ENCODE data around the gene ASIC3. TPM values are rescaled to one million over a fixed set of nuclear protein-coding genes. Genes with fewer than 3 reads are reported as not detected.

The ASIC3 gene
- polyA plus RNA-seq, 1 donor (not counting 4 experiments of a cell fraction or from before 2014, with no cell fraction given): 0.35 TPM

DNA sequence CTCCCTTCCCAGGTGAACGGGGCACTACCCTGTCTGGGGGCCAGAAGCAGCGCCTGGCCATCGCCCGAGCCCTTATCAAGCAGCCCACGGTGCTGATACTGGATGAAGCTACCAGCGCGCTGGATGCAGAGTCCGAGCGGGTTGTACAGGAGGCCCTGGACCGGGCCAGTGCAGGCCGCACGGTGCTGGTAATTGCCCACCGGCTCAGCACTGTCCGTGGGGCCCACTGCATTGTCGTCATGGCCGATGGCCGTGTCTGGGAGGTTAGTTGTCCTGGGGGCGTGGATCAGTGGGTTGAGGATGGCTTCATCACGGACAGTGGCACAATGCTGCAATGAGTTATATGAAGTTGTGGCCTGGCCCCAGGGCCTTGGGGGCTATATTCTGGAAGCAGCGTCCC is 4.4 kb upstream of the ASIC3 start:
- H3K9ac ChIP-seq (ENCODE audit: control insufficient read depth, extremely low read depth, insufficient read depth, low read length): no peak overlapping the region
- H3K36me3 ChIP-seq (ENCODE audit: control insufficient read depth in 2 of 2, extremely low read depth in 1 of 2, insufficient read depth in 2 of 2, low read length in 2 of 2): peaks cover 5 to 19% of the 10 kb centered on the region in 2 experiments
- no peak overlapping the region for H3K4me2 ChIP-seq (ENCODE audit: control insufficient read depth, extremely low read depth, insufficient read depth, low read depth, low read length)
- no peaks in the 10 kb centered on the region for H3K9me1 ChIP-seq (ENCODE audit: control insufficient read depth, extremely low read depth, insufficient read depth, low read length)
- H2AFZ ChIP-seq (ENCODE audit: control insufficient read depth, low read length): no peak overlapping the region
- H3K4me3 ChIP-seq (ENCODE audit: control insufficient read depth in 2 of 3, extremely low read depth in 1 of 3, insufficient read depth in 2 of 3, low read depth in 1 of 3, low read length in 3 of 3): no peak overlapping the region
- FAIRE-seq: no peak
- no peaks in the 10 kb centered on the region for H3K9me3 ChIP-seq (ENCODE audit: control insufficient read depth, low read depth, low read length)
- TF ChIP-seq EZH2 (IDR thresholded peaks at IDR 0.05; ENCODE audit: low read length): no peak
- TF ChIP-seq, protein P1, sequence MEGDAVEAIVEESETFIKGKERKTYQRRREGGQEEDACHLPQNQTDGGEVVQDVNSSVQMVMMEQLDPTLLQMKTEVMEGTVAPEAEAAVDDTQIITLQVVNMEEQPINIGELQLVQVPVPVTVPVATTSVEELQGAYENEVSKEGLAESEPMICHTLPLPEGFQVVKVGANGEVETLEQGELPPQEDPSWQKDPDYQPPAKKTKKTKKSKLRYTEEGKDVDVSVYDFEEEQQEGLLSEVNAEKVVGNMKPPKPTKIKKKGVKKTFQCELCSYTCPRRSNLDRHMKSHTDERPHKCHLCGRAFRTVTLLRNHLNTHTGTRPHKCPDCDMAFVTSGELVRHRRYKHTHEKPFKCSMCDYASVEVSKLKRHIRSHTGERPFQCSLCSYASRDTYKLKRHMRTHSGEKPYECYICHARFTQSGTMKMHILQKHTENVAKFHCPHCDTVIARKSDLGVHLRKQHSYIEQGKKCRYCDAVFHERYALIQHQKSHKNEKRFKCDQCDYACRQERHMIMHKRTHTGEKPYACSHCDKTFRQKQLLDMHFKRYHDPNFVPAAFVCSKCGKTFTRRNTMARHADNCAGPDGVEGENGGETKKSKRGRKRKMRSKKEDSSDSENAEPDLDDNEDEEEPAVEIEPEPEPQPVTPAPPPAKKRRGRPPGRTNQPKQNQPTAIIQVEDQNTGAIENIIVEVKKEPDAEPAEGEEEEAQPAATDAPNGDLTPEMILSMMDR (optimal IDR thresholded peaks at IDR 0.05 in 1 of 3, IDR thresholded peaks at IDR 0.05 in 1 of 3, conservative IDR thresholded peaks at IDR 0.05 in 1 of 3; ENCODE audit: extremely low read depth in 1 of 3, insufficient read depth in 2 of 3, low read length in 3 of 3): no peak
- H4K20me1 ChIP-seq (ENCODE audit: control insufficient read depth, extremely low read depth, insufficient read depth, low read length): no peaks in the 10 kb centered on the region
- H3K27me3 ChIP-seq (ENCODE audit: control insufficient read depth, extremely low read depth, insufficient read depth, low read length): no peaks in the 10 kb centered on the region
- peaks cover 8% of the 10 kb centered on the region for H3K4me1 ChIP-seq (ENCODE audit: control insufficient read depth, extremely low read depth, insufficient read depth, low read length)
- no peak overlapping the region for H3K27ac ChIP-seq (ENCODE audit: control insufficient read depth, insufficient read depth, low read length)
- no peaks in the 10 kb centered on the region for H3K79me2 ChIP-seq (ENCODE audit: control insufficient read depth, insufficient read depth, low read length)
- dilution Hi-C loops (cut with MboI; ENCODE audit: extremely low pct_ligation_motif_present, low sequenced_read_pairs): no loop called here
- DNase-seq (ENCODE audit: low read depth, low spot score): no peak

DNA sequence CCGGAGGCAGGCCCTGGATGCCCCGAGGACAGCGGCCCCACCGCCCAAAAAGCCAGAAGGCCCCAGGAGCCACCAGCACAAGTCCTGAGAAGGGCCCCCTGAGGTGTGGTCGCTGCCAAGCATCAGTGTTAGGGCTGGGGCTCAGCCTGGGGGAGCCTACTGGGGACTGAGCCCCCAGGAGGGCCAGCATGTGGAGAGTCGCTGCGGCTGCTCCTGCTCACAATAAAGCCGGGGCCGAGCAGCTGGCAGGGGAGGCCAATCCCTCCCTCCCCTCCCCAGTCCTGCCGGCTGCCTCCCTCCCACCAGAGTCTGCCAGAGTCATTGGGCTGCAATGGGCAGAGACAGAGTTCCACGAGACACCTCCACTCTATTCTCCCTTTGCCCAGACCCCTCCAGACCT is 3.1 kb upstream of the ASIC3 start:
- Histone ChIP-seq H4K20me1 (ENCODE audit: control insufficient read depth, extremely low read depth, insufficient read depth, low read length) (no peaks in the 10 kb centered on the region), H3K36me3 (ENCODE audit: control insufficient read depth in 2 of 2, extremely low read depth in 1 of 2, insufficient read depth in 2 of 2, low read length in 2 of 2) (peaks cover 5 to 16% of the 10 kb centered on the region in 2 experiments), H3K4me2 (ENCODE audit: control insufficient read depth, extremely low read depth, insufficient read depth, low read depth, low read length) (no peak overlapping the region), H2AFZ (ENCODE audit: control insufficient read depth, low read length) (no peak overlapping the region), H3K27me3 (ENCODE audit: control insufficient read depth, extremely low read depth, insufficient read depth, low read length) (peaks cover 1% of the 10 kb centered on the region), H3K4me1 (ENCODE audit: control insufficient read depth, extremely low read depth, insufficient read depth, low read length) (peaks cover 3% of the 10 kb centered on the region), H3K79me2 (ENCODE audit: control insufficient read depth, insufficient read depth, low read length) (no peaks in the 10 kb centered on the region), H3K4me3 (ENCODE audit: control insufficient read depth in 2 of 3, extremely low read depth in 1 of 3, insufficient read depth in 2 of 3, low read depth in 1 of 3, low read length in 3 of 3) (no peak overlapping the region), H3K9me3 (ENCODE audit: control insufficient read depth, low read depth, low read length) (no peaks in the 10 kb centered on the region), H3K9ac (ENCODE audit: control insufficient read depth, extremely low read depth, insufficient read depth, low read length) (no peak overlapping the region), H3K27ac (ENCODE audit: control insufficient read depth, insufficient read depth, low read length) (no peak overlapping the region), H3K9me1 (ENCODE audit: control insufficient read depth, extremely low read depth, insufficient read depth, low read length) (no peaks in the 10 kb centered on the region)
- DNase-seq (ENCODE audit: low read depth, low spot score) (no peak), FAIRE-seq (no peak)
- TF ChIP-seq EZH2 (IDR thresholded peaks at IDR 0.05; ENCODE audit: low read length): no peak
- TF ChIP-seq, protein P1 (optimal IDR thresholded peaks at IDR 0.05 in 1 of 3, IDR thresholded peaks at IDR 0.05 in 1 of 3, conservative IDR thresholded peaks at IDR 0.05 in 1 of 3; ENCODE audit: extremely low read depth in 1 of 3, insufficient read depth in 2 of 3, low read length in 3 of 3): no peak
- dilution Hi-C loops (cut with MboI; ENCODE audit: extremely low pct_ligation_motif_present, low sequenced_read_pairs): no loop called here
